Measurements from ENCODE around the gene LOXL1.

The LOXL1 gene

DNA sequence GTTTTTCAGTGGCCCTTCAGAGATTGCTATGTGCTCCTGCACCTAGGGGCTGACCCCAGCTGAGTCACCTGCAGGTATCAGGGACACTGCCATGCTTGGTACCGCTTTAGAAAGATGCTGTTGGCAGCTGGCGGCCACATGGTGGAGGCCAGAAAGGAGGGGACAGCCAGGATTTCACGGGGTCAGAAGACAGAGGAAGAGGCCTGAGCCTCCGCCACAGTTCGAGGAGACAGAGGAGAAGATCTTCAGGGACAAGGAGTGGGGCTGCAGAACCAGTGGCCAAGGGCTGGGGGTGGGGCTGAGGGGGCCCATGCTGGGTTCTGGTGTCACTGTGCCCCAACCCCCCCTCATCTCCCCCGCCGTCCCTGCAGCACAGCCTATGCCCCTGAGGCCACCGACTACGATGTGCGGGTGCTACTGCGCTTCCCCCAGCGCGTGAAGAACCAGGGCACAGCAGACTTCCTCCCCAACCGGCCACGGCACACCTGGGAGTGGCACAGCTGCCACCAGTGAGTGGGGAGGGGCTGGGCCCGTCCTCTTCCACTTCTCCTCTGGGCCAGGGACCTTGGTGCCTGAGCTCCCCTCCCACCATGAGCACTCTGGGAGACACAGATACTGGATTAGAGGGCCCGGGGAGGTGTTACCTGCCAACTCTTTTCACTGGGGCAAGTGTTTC lies 19.9 kb downstream of the LOXL1 start:
- Histone ChIP-seq H2AK5ac (ENCODE audit: low read length) (no peak overlapping the region), H2BK5ac (ENCODE audit: low read length) (no peak overlapping the region), H3K56ac (ENCODE audit: low read length) (no peak overlapping the region), H2BK120ac (ENCODE audit: low read depth, low read length) (no peak overlapping the region), H3K27ac (ENCODE audit: low read depth, low read length) (no peak overlapping the region), H3K27me3 (ENCODE audit: insufficient read depth, low read length, poor library complexity) (no peaks in the 10 kb centered on the region), H3K23ac (ENCODE audit: low read length) (no peak overlapping the region), H3K79me2 (ENCODE audit: control insufficient read depth, insufficient read depth, low read length) (no peaks in the 10 kb centered on the region), H3K18ac (ENCODE audit: low read length) (no peak overlapping the region), H3K4me1 (ENCODE audit: control insufficient read depth, low read depth, low read length) (peaks cover 3% of the 10 kb centered on the region), H3K36me3 (ENCODE audit: control insufficient read depth, insufficient read depth, low read length) (no peaks in the 10 kb centered on the region), H4K5ac (ENCODE audit: low read length) (no peak overlapping the region), H3K4me3 (ENCODE audit: low read length) (no peak overlapping the region), H4K8ac (ENCODE audit: low read depth, low read length) (no peak overlapping the region), H3K79me1 (ENCODE audit: low read length) (no peaks in the 10 kb centered on the region), H2BK15ac (replicated peaks; ENCODE audit: low read depth) (no peak overlapping the region), H3K9ac (ENCODE audit: low read length) (no peak overlapping the region), H3K4me2 (ENCODE audit: low read length) (no peak overlapping the region), H3K4ac (ENCODE audit: low read depth, low read length) (no peak overlapping the region)
- DNase-seq = no peak
- WGBS (ENCODE audit: extremely low coverage, insufficient coverage, low lambda C conversion rate) = no CpG with 5 or more reads among the region's 17 CpGs

GRCh38 chr15:73946795-73947370 lies 20.6 kb downstream of the LOXL1 start:
- H3K4me1 ChIP-seq (ENCODE audit: control insufficient read depth, low read depth, low read length) = peaks cover 4% of the 10 kb centered on the region
- WGBS (ENCODE audit: extremely low coverage, insufficient coverage, low lambda C conversion rate) = no CpG with 5 or more reads among the region's 9 CpGs

GRCh38 chr15:73947651-73948050 lies 21.4 kb downstream of the LOXL1 start:
- H3K79me2 ChIP-seq (ENCODE audit: control insufficient read depth, insufficient read depth, low read length) = no peaks in the 10 kb centered on the region
- H4K5ac ChIP-seq (ENCODE audit: low read length) = no peak overlapping the region
- H3K18ac ChIP-seq (ENCODE audit: low read length) = no peak overlapping the region
- no peaks in the 10 kb centered on the region for H3K27me3 ChIP-seq (ENCODE audit: insufficient read depth, low read length, poor library complexity)
- H2AK5ac ChIP-seq (ENCODE audit: low read length) = no peak overlapping the region
- no peak overlapping the region for H3K56ac ChIP-seq (ENCODE audit: low read length)
- no peak overlapping the region for H3K4ac ChIP-seq (ENCODE audit: low read depth, low read length)
- no peak overlapping the region for H2BK5ac ChIP-seq (ENCODE audit: low read length)
- no peak overlapping the region for H3K4me3 ChIP-seq (ENCODE audit: low read length)
- peaks cover 4% of the 10 kb centered on the region for H3K4me1 ChIP-seq (ENCODE audit: control insufficient read depth, low read depth, low read length)
- no peak overlapping the region for H3K4me2 ChIP-seq (ENCODE audit: low read length)
- no peak overlapping the region for H4K8ac ChIP-seq (ENCODE audit: low read depth, low read length)
- H3K79me1 ChIP-seq (ENCODE audit: low read length) = no peaks in the 10 kb centered on the region
- H2BK15ac ChIP-seq (replicated peaks; ENCODE audit: low read depth) = no peak overlapping the region
- H3K36me3 ChIP-seq (ENCODE audit: control insufficient read depth, insufficient read depth, low read length) = no peaks in the 10 kb centered on the region
- DNase-seq = no peak
- H3K9ac ChIP-seq (ENCODE audit: low read length) = no peak overlapping the region
- H3K23ac ChIP-seq (ENCODE audit: low read length) = no peak overlapping the region
- no peak overlapping the region for H3K27ac ChIP-seq (ENCODE audit: low read depth, low read length)
- WGBS (ENCODE audit: extremely low coverage, insufficient coverage, low lambda C conversion rate) = no CpG with 5 or more reads among the region's 9 CpGs
- no peak overlapping the region for H2BK120ac ChIP-seq (ENCODE audit: low read depth, low read length)

More at GRCh38 chr15:73946795-73947370, 20.6 kb downstream of the LOXL1 start:
- DNase-seq = no peak
- Histone ChIP-seq H3K27ac (ENCODE audit: low read depth, low read length) (no peak overlapping the region), H3K36me3 (ENCODE audit: control insufficient read depth, insufficient read depth, low read length) (no peaks in the 10 kb centered on the region), H3K4me3 (ENCODE audit: low read length) (no peak overlapping the region), H3K9ac (ENCODE audit: low read length) (no peak overlapping the region), H2BK15ac (replicated peaks; ENCODE audit: low read depth) (no peak overlapping the region), H4K5ac (ENCODE audit: low read length) (no peak overlapping the region), H3K79me1 (ENCODE audit: low read length) (no peaks in the 10 kb centered on the region), H3K4me2 (ENCODE audit: low read length) (no peak overlapping the region), H2AK5ac (ENCODE audit: low read length) (no peak overlapping the region), H3K18ac (ENCODE audit: low read length) (no peak overlapping the region), H4K8ac (ENCODE audit: low read depth, low read length) (no peak overlapping the region), H2BK120ac (ENCODE audit: low read depth, low read length) (no peak overlapping the region), H3K27me3 (ENCODE audit: insufficient read depth, low read length, poor library complexity) (no peaks in the 10 kb centered on the region), H3K4ac (ENCODE audit: low read depth, low read length) (no peak overlapping the region), H3K23ac (ENCODE audit: low read length) (no peak overlapping the region), H3K79me2 (ENCODE audit: control insufficient read depth, insufficient read depth, low read length) (no peaks in the 10 kb centered on the region), H2BK5ac (ENCODE audit: low read length) (no peak overlapping the region), H3K56ac (ENCODE audit: low read length) (no peak overlapping the region)

GRCh38 chr15:73948396-73948795 lies 22.1 kb downstream of the LOXL1 start:
- Histone ChIP-seq H2BK15ac (replicated peaks; ENCODE audit: low read depth) (no peak overlapping the region), H3K23ac (ENCODE audit: low read length) (no peak overlapping the region), H3K56ac (ENCODE audit: low read length) (no peak overlapping the region), H3K4me1 (ENCODE audit: control insufficient read depth, low read depth, low read length) (peaks cover 4% of the 10 kb centered on the region), H4K5ac (ENCODE audit: low read length) (no peak overlapping the region), H3K36me3 (ENCODE audit: control insufficient read depth, insufficient read depth, low read length) (no peaks in the 10 kb centered on the region), H3K4me3 (ENCODE audit: low read length) (no peak overlapping the region), H3K79me2 (ENCODE audit: control insufficient read depth, insufficient read depth, low read length) (no peaks in the 10 kb centered on the region), H3K9ac (ENCODE audit: low read length) (no peak overlapping the region), H3K79me1 (ENCODE audit: low read length) (no peaks in the 10 kb centered on the region), H2BK5ac (ENCODE audit: low read length) (no peak overlapping the region), H3K27me3 (ENCODE audit: insufficient read depth, low read length, poor library complexity) (no peaks in the 10 kb centered on the region), H2BK120ac (ENCODE audit: low read depth, low read length) (no peak overlapping the region), H3K18ac (ENCODE audit: low read length) (no peak overlapping the region), H3K4ac (ENCODE audit: low read depth, low read length) (no peak overlapping the region), H2AK5ac (ENCODE audit: low read length) (no peak overlapping the region), H3K4me2 (ENCODE audit: low read length) (no peak overlapping the region), H4K8ac (ENCODE audit: low read depth, low read length) (no peak overlapping the region), H3K27ac (ENCODE audit: low read depth, low read length) (no peak overlapping the region)
- WGBS (ENCODE audit: extremely low coverage, insufficient coverage, low lambda C conversion rate) = no CpG with 5 or more reads among the region's 4 CpGs
- no peak for DNase-seq

GRCh38 chr15:73948982-73949381 lies 22.7 kb downstream of the LOXL1 start:
- WGBS (ENCODE audit: extremely low coverage, insufficient coverage, low lambda C conversion rate) = no CpG with 5 or more reads among the region's 4 CpGs
- H3K79me2 ChIP-seq (ENCODE audit: control insufficient read depth, insufficient read depth, low read length) = no peaks in the 10 kb centered on the region
- H3K4ac ChIP-seq (ENCODE audit: low read depth, low read length) = no peak overlapping the region
- no peak overlapping the region for H3K23ac ChIP-seq (ENCODE audit: low read length)
- no peak overlapping the region for H3K18ac ChIP-seq (ENCODE audit: low read length)
- H2BK120ac ChIP-seq (ENCODE audit: low read depth, low read length) = no peak overlapping the region
- no peak overlapping the region for H3K56ac ChIP-seq (ENCODE audit: low read length)
- peaks cover 4% of the 10 kb centered on the region for H3K4me1 ChIP-seq (ENCODE audit: control insufficient read depth, low read depth, low read length)
- no peak overlapping the region for H3K4me2 ChIP-seq (ENCODE audit: low read length)
- H3K27me3 ChIP-seq (ENCODE audit: insufficient read depth, low read length, poor library complexity) = no peaks in the 10 kb centered on the region
- DNase-seq = no peak
- no peak overlapping the region for H2BK5ac ChIP-seq (ENCODE audit: low read length)
- H3K4me3 ChIP-seq (ENCODE audit: low read length) = no peak overlapping the region
- no peak overlapping the region for H3K9ac ChIP-seq (ENCODE audit: low read length)
- H2BK15ac ChIP-seq (replicated peaks; ENCODE audit: low read depth) = no peak overlapping the region
- H4K8ac ChIP-seq (ENCODE audit: low read depth, low read length) = no peak overlapping the region
- no peak overlapping the region for H2AK5ac ChIP-seq (ENCODE audit: low read length)
- H3K27ac ChIP-seq (ENCODE audit: low read depth, low read length) = no peak overlapping the region
- H3K36me3 ChIP-seq (ENCODE audit: control insufficient read depth, insufficient read depth, low read length) = no peaks in the 10 kb centered on the region
- H4K5ac ChIP-seq (ENCODE audit: low read length) = no peak overlapping the region
- H3K79me1 ChIP-seq (ENCODE audit: low read length) = no peaks in the 10 kb centered on the region

DNA sequence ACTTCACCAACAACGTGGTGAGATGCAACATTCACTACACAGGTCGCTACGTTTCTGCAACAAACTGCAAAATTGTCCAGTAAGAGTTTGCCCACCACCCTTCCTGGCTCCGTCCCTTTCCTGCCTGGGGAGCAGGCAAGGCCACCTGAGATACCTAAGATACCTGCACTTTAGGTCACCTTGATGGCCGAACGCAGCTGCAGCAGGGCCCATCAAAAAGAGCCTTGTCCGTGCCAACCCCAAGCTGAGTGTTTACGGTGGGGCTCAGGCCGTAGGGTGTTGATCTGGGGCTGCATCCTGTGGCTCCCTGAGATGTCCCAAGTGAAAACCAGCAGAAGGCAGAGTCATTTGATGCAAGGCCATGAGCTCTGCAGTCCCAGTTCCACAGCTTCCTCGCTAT lies 23.2 kb downstream of the LOXL1 start:
- Histone ChIP-seq H3K79me1 (ENCODE audit: low read length) (no peaks in the 10 kb centered on the region), H3K4ac (ENCODE audit: low read depth, low read length) (no peak overlapping the region), H3K79me2 (ENCODE audit: control insufficient read depth, insufficient read depth, low read length) (no peaks in the 10 kb centered on the region), H2BK120ac (ENCODE audit: low read depth, low read length) (no peak overlapping the region), H3K27me3 (ENCODE audit: insufficient read depth, low read length, poor library complexity) (no peaks in the 10 kb centered on the region), H3K4me2 (ENCODE audit: low read length) (no peak overlapping the region), H4K5ac (ENCODE audit: low read length) (no peak overlapping the region), H2BK15ac (replicated peaks; ENCODE audit: low read depth) (no peak overlapping the region), H4K8ac (ENCODE audit: low read depth, low read length) (no peak overlapping the region), H3K56ac (ENCODE audit: low read length) (no peak overlapping the region), H3K36me3 (ENCODE audit: control insufficient read depth, insufficient read depth, low read length) (no peaks in the 10 kb centered on the region), H3K23ac (ENCODE audit: low read length) (no peak overlapping the region), H2BK5ac (ENCODE audit: low read length) (no peak overlapping the region), H3K27ac (ENCODE audit: low read depth, low read length) (no peak overlapping the region), H3K18ac (ENCODE audit: low read length) (no peak overlapping the region), H3K4me1 (ENCODE audit: control insufficient read depth, low read depth, low read length) (peaks cover 4% of the 10 kb centered on the region), H2AK5ac (ENCODE audit: low read length) (no peak overlapping the region), H3K9ac (ENCODE audit: low read length) (no peak overlapping the region), H3K4me3 (ENCODE audit: low read length) (no peak overlapping the region)
- WGBS (ENCODE audit: extremely low coverage, insufficient coverage, low lambda C conversion rate) = no CpG with 5 or more reads among the region's 10 CpGs
- DNase-seq = no peak

Measured in mesendoderm (in vitro differentiated cells).